GM21786 (cell line): ENCODE results near the gene GPC6.

Experiments used
- ATAC-seq: cut with Tn5 transposase; IDR thresholded peaks from one replicate; pipeline ENCODE4 v1.9.1; 2021; ENCODE audit not compliant: unreplicated experiment

Gene GPC6

GRCh38 chr13:93811738-93812112 lies 585.1 kb downstream of the GPC6 start:
- no peak for ATAC-seq

- ATAC-seq, result no peak
These were observed 588.1 kb downstream of the GPC6 start for GRCh38 chr13:93814658-93815057.

- no peak for ATAC-seq
These were observed 591.7 kb downstream of the GPC6 start for GRCh38 chr13:93818345-93818744.

GRCh38 chr13:93819331-93819890 lies 592.8 kb downstream of the GPC6 start:
- ATAC-seq, result no peak

GRCh38 chr13:93824286-93824685 lies 597.7 kb downstream of the GPC6 start:
- ATAC-seq, result no peak

- no peak for ATAC-seq
These were observed 607.4 kb downstream of the GPC6 start for GRCh38 chr13:93834051-93834450.

- no peak for ATAC-seq
These were observed 616.5 kb downstream of the GPC6 start for GRCh38 chr13:93843082-93843481.

- no peak for ATAC-seq
These were observed 620.6 kb downstream of the GPC6 start for GRCh38 chr13:93847162-93847561.

- no peak for ATAC-seq
These were observed 621.6 kb downstream of the GPC6 start for GRCh38 chr13:93848247-93848646.

GRCh38 chr13:93851236-93851635 lies 624.6 kb downstream of the GPC6 start:
- no peak for ATAC-seq

- ATAC-seq, result no peak
These were observed 627.3 kb downstream of the GPC6 start for GRCh38 chr13:93853912-93854311.

GRCh38 chr13:93857126-93857525 lies 630.5 kb downstream of the GPC6 start:
- no peak for ATAC-seq

- ATAC-seq, result no peak
These were observed 633.1 kb downstream of the GPC6 start for GRCh38 chr13:93859716-93860115.

GRCh38 chr13:93861818-93862217 lies 635.2 kb downstream of the GPC6 start:
- ATAC-seq, result no peak

- ATAC-seq, result no peak
These were observed 635.7 kb downstream of the GPC6 start for GRCh38 chr13:93862259-93862658.

GRCh38 chr13:93865235-93865634 lies 638.6 kb downstream of the GPC6 start:
- ATAC-seq, result no peak

- no peak for ATAC-seq
These were observed 640.9 kb downstream of the GPC6 start for GRCh38 chr13:93867481-93867880.

- no peak for ATAC-seq
These were observed 645.8 kb downstream of the GPC6 start for GRCh38 chr13:93872376-93872775.

GRCh38 chr13:93872786-93873347 lies 646.3 kb downstream of the GPC6 start:
- ATAC-seq, result no peak

GRCh38 chr13:93875547-93875946 lies 648.9 kb downstream of the GPC6 start:
- no peak for ATAC-seq

- ATAC-seq, result no peak
These were observed 649.6 kb downstream of the GPC6 start for GRCh38 chr13:93876236-93876635.

GRCh38 chr13:93878675-93879074 lies 652.1 kb downstream of the GPC6 start:
- no peak for ATAC-seq

GRCh38 chr13:93881411-93881810 lies 654.8 kb downstream of the GPC6 start:
- no peak for ATAC-seq
